Tibial artery (tissue), 4 donors: ENCODE data around the gene HSBP1L1.

Source experiments
- DNase-seq, 2 donors: peaks; one replicate each; pipeline ENCODE4 v3.0.0-alpha.2; 2019
- H3K27ac ChIP-seq, 2 donors: fragments of 200-600 bp; sonication (generic) in 1 of 2; 1 replicate in 1 of 2; 2 replicates in 1 of 2; pipeline ENCODE4 v1.5.1; 2018 to 2019; ENCODE audit warnings: mild to moderate bottlenecking in 1 of 2
- H3K27me3 ChIP-seq, 2 donors: fragments of 200-600 bp; sonication (generic) in 1 of 2; one replicate each; pipeline versions ENCODE4 v1.5.1 to v1.6.0; 2016 to 2019
- H3K36me3 ChIP-seq, 3 donors: fragments of 200-600 bp; sonication (generic) in 2 of 3; one replicate each; pipeline ENCODE4 v1.5.1; 2016 to 2019; ENCODE audit warnings: mild to moderate bottlenecking in 2 of 3
- H3K4me1 ChIP-seq, 4 donors: fragments of 200-600 bp; sonication (generic) in 2 of 4; 1 replicate in 3 of 4; 2 replicates in 1 of 4; pipeline ENCODE4 v1.5.1; 2016 to 2019
- H3K4me3 ChIP-seq, 2 donors: fragments of 200-600 bp; sonication (generic) in 1 of 2; 1 replicate in 1 of 2; 2 replicates in 1 of 2; pipeline ENCODE4 v1.5.1; 2018 to 2019; ENCODE audit warnings: mild to moderate bottlenecking in 2 of 2
- H3K9me3 ChIP-seq, 3 donors: fragments of 200-600 bp; sonication (generic) in 1 of 3; one replicate each; pipeline ENCODE4 v1.5.1; 2016 to 2019
- CTCF ChIP-seq, 2 experiments: fragments of 200-600 bp in 1 of 2; fragments of 450-650 bp in 1 of 2; IDR thresholded peaks; one replicate each; pipeline ENCODE4 v1.5.1; 2017 to 2019; ENCODE audit warnings: antibody characterized with exemption in 2 of 2, mild to moderate bottlenecking in 1 of 2, moderate library complexity in 1 of 2
- intact Hi-C: fragments of 100-400 bp; cut with DNase I; formaldehyde crosslinking; loops from one replicate; pipeline ENCODE4 v1.15.0; 2023; ENCODE audit warnings: low total_unique reads

HSBP1L1 gene

DNA sequence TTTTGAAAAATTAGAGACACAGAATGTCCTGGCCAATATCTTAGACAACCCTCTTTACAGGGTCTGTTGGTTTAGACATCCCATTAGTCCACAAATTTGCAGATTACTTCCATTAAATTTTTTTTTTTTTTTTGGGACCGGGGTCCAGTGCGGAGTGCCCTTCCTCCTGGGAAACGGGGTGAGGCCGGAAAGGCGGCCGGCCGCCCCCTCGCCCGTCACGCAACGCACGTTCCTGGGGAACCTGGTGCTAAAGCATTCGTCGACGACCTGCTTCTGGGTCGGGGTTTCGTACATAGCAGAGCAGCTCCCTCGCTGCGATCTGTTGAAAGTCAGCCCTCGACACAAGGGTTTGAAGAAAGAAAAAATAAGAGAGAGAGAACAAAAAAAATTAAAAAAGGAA, 48.3 kb downstream of the HSBP1L1 start:
- Histone ChIP-seq H3K4me3 (no peak overlapping the region), H3K27ac (no peak overlapping the region), H3K4me1 (peaks cover 0 to 13% (median 3%) of the 10 kb centered on the region in 4 donors), H3K27me3 (no peaks in the 10 kb centered on the region), H3K36me3 (peaks cover 0 to 15% (median 0%) of the 10 kb centered on the region in 3 donors), H3K9me3 (peaks cover 0 to 56% (median 20%) of the 10 kb centered on the region in 3 donors)
- no peak for TF ChIP-seq CTCF (IDR thresholded peaks at IDR 0.05)
- DNase-seq = no peak
- intact Hi-C loops = no loop called here
